K562 (cell line): ENCODE results near the gene EME1. TPM values are rescaled to one million over a fixed set of nuclear protein-coding genes. Genes with fewer than 3 reads are reported as not detected.

Experiments
- CREB1 ChIP-seq, 2 experiments: sonication (generic) in 1 of 2; formaldehyde crosslinking in 1 of 2; IDR thresholded peaks; 2 replicates each; pipeline versions ENCODE4 v1.6.1 to v1.8.0; 2012 to 2022; ENCODE audit warnings: inconsistent platforms in 1 of 2, mild to moderate bottlenecking in 1 of 2, missing genetic modification reagents in 1 of 2, moderate library complexity in 1 of 2
- HCFC1 ChIP-seq: IDR thresholded peaks from 2 replicates; pipeline ENCODE4 v1.6.1; 2012; ENCODE audit warnings: low read depth, low read length, improper control_type of control experiment
- polyA plus RNA-seq, 8 experiments: library from polyadenylated mRNA; depleted of rRNA in 4 of 8; stranded (reverse) in 5 of 8; unstranded in 3 of 8; fragments of >200 nt; fragmentation: Nextera tagmentation in 2 of 8; fragmentation: Illumina TruSeq in 1 of 8; extraction: Ambion mirVana in 2 of 8; extraction: Trizol in 1 of 8; gene quantifications; 2 replicates each; pipeline versions ENCODE4 v1.2.1 to v1.2.3, GENCODE V29; 2011 to 2014; ENCODE audit warnings: inconsistent platforms in 1 of 8, missing spikeins in 1 of 8
- total RNA-seq, 7 experiments: library from RNA; depleted of rRNA in 6 of 7; stranded (reverse); fragments of >200 nt in 6 of 7; fragmentation: Illumina TruSeq in 2 of 7; extraction: Trizol in 2 of 7; gene quantifications; 2 replicates each; pipeline versions ENCODE4 v1.2.1 to v1.2.3, GENCODE V29; 2011 to 2021; ENCODE audit warnings: low replicate concordance in 1 of 7
- TF ChIP-seq, protein P1 (sequence below): fragments of 450-650 bp; conservative IDR thresholded peaks from 2 replicates; pipeline ENCODE4 v1.6.1; 2016; ENCODE audit warnings: missing genetic modification characterization, low read depth, mild to moderate bottlenecking, missing compliant biosample characterization, moderate library complexity
- TF ChIP-seq, protein P2 (sequence below): sonication (generic); formaldehyde crosslinking; IDR thresholded peaks from 2 replicates; pipeline ENCODE4 v1.8.0; 2022; ENCODE audit warnings: mild to moderate bottlenecking, missing genetic modification reagents

Gene EME1
- total and polyA plus RNA-seq, 9 of the 15 experiments (the other 6 are each of a cell fraction or from before 2014, with no cell fraction given) = 14.6 to 44.1 (median 24.0) TPM

DNA sequence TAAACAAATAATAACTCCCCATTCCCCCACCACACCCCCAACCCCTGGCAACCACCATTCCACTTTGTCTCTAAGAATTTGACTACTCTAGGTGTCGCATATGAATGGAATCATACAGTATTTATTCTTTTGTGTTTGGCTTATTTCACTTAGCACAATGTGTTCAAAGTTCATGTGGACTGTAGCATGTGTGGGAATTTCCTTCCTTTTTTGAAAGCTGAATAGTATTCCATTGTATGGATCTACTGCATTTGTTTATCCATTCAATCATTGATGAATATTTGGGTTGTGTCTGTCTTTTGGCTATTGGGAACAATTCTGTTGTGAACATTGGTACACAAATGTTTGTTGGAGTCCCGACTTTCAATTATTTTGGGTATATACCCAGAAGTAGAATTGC lies 49.7 kb downstream of the EME1 start (continued):
- no peak for TF ChIP-seq CREB1 (IDR thresholded peaks at IDR 0.05)
- no peak for TF ChIP-seq CREB1 (CRISPR knock-in tag; IDR thresholded peaks at IDR 0.05)
- TF ChIP-seq, protein P1, sequence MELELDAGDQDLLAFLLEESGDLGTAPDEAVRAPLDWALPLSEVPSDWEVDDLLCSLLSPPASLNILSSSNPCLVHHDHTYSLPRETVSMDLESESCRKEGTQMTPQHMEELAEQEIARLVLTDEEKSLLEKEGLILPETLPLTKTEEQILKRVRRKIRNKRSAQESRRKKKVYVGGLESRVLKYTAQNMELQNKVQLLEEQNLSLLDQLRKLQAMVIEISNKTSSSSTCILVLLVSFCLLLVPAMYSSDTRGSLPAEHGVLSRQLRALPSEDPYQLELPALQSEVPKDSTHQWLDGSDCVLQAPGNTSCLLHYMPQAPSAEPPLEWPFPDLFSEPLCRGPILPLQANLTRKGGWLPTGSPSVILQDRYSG (tag) = no peak
- TF ChIP-seq, protein P2, sequence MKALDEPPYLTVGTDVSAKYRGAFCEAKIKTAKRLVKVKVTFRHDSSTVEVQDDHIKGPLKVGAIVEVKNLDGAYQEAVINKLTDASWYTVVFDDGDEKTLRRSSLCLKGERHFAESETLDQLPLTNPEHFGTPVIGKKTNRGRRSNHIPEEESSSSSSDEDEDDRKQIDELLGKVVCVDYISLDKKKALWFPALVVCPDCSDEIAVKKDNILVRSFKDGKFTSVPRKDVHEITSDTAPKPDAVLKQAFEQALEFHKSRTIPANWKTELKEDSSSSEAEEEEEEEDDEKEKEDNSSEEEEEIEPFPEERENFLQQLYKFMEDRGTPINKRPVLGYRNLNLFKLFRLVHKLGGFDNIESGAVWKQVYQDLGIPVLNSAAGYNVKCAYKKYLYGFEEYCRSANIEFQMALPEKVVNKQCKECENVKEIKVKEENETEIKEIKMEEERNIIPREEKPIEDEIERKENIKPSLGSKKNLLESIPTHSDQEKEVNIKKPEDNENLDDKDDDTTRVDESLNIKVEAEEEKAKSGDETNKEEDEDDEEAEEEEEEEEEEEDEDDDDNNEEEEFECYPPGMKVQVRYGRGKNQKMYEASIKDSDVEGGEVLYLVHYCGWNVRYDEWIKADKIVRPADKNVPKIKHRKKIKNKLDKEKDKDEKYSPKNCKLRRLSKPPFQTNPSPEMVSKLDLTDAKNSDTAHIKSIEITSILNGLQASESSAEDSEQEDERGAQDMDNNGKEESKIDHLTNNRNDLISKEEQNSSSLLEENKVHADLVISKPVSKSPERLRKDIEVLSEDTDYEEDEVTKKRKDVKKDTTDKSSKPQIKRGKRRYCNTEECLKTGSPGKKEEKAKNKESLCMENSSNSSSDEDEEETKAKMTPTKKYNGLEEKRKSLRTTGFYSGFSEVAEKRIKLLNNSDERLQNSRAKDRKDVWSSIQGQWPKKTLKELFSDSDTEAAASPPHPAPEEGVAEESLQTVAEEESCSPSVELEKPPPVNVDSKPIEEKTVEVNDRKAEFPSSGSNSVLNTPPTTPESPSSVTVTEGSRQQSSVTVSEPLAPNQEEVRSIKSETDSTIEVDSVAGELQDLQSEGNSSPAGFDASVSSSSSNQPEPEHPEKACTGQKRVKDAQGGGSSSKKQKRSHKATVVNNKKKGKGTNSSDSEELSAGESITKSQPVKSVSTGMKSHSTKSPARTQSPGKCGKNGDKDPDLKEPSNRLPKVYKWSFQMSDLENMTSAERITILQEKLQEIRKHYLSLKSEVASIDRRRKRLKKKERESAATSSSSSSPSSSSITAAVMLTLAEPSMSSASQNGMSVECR (CRISPR knock-in tag) = no peak
- no peak for TF ChIP-seq HCFC1
